Tibial nerve (tissue), 4 donors: ENCODE measurements around the gene TCERG1. TPM values are rescaled to one million over a fixed set of nuclear protein-coding genes. Genes with fewer than 3 reads are reported as not detected.
A peak's percentile ranks its signal among the peaks of the same experiment; 100 is the strongest.

ENCODE experiments used
- DNase-seq, 2 donors: peaks; one replicate each; pipeline ENCODE4 v3.0.0-alpha.2; 2019; ENCODE audit warnings: low spot score in 2 of 2
- H3K27ac ChIP-seq, 4 donors: fragments of 200-600 bp; sonication (generic) in 3 of 4; one replicate each; pipeline ENCODE4 v1.5.1; 2017 to 2019; ENCODE audit warnings: mild to moderate bottlenecking in 1 of 4
- H3K27me3 ChIP-seq, 2 donors: fragments of 200-600 bp; sonication (generic) in 1 of 2; one replicate each; pipeline versions ENCODE4 v1.5.1 to v1.6.0; 2017 to 2019
- H3K36me3 ChIP-seq, 3 donors: fragments of 200-600 bp; sonication (generic); one replicate each; pipeline ENCODE4 v1.5.1; 2018 to 2019
- H3K4me1 ChIP-seq, 4 donors: fragments of 200-600 bp; sonication (generic) in 3 of 4; one replicate each; pipeline ENCODE4 v1.5.1; 2017 to 2019
- H3K4me3 ChIP-seq, 4 donors: fragments of 200-600 bp; sonication (generic) in 3 of 4; one replicate each; pipeline ENCODE4 v1.5.1; 2017 to 2019; ENCODE audit warnings: mild to moderate bottlenecking in 1 of 4, moderate library complexity in 1 of 4
- H3K9me3 ChIP-seq, 4 donors: fragments of 200-600 bp; sonication (generic) in 3 of 4; one replicate each; pipeline ENCODE4 v1.5.1; 2017 to 2019
- CTCF ChIP-seq, 5 experiments: fragments of 200-600 bp in 3 of 5; fragments of 450-650 bp in 2 of 5; sonication (generic) in 3 of 5; IDR thresholded peaks; one replicate each; pipeline ENCODE4 v1.5.1; 2016 to 2019; ENCODE audit warnings: antibody characterized with exemption in 5 of 5, mild to moderate bottlenecking in 3 of 5, moderate library complexity in 2 of 5
- EP300 ChIP-seq, 2 donors: sonication (generic); formaldehyde crosslinking; IDR thresholded peaks; one replicate each; pipeline ENCODE4 v1.6.1; 2017; ENCODE audit warnings: antibody characterized with exemption in 2 of 2, mild to moderate bottlenecking in 1 of 2
- POLR2A ChIP-seq, 2 donors: fragments of 450-650 bp; IDR thresholded peaks; one replicate each; pipeline ENCODE4 v1.6.1; 2017; ENCODE audit warnings: antibody characterized with exemption in 2 of 2, mild to moderate bottlenecking in 2 of 2, moderate library complexity in 2 of 2
- WGBS, 2 donors: methylation state at CpG; one replicate each; pipeline ENCODE4 v1.1.5; 2018; 5-methylcytosine and 5-hydroxymethylcytosine counted together
- total RNA-seq, 4 donors: library from RNA; depleted of rRNA; stranded (reverse); fragments of >200 nt; gene quantifications; one replicate each; pipeline ENCODE4 v1.1.0, GENCODE V29; 2016

Gene TCERG1
- total RNA-seq, 4 donors from 2014 or later, result 52.2 to 108 (median 71.9) TPM

- TF ChIP-seq CTCF (IDR thresholded peaks at IDR 0.05), result no peak
- TF ChIP-seq POLR2A (IDR thresholded peaks at IDR 0.05), result no peak
- TF ChIP-seq EP300 (IDR thresholded peaks at IDR 0.05), result no peak
- no peak overlapping the region for H3K4me3 ChIP-seq
- 93 to 100% methylated on average over 1 of the region's 1 CpG for WGBS, 2 donors
- H3K27ac ChIP-seq, result no peak overlapping the region
- no peaks in the 10 kb centered on the region for H3K27me3 ChIP-seq
- H3K4me1 ChIP-seq, result no peaks in the 10 kb centered on the region
- H3K9me3 ChIP-seq, result no peaks in the 10 kb centered on the region
- DNase-seq, result no peak
- peaks cover 0 to 66% (median 8%) of the 10 kb centered on the region in 3 donors for H3K36me3 ChIP-seq
Observed at GRCh38 chr5:146475906-146476305, 28.8 kb downstream of the TCERG1 start.

- Histone ChIP-seq H3K36me3 (peaks cover 0 to 75% (median 5%) of the 10 kb centered on the region in 3 donors), H3K27me3 (no peaks in the 10 kb centered on the region), H3K4me1 (no peaks in the 10 kb centered on the region), H3K9me3 (no peaks in the 10 kb centered on the region), H3K27ac (no peak overlapping the region), H3K4me3 (no peak overlapping the region)
- no peak for DNase-seq
- TF ChIP-seq POLR2A (IDR thresholded peaks at IDR 0.05), result no peak
- TF ChIP-seq EP300 (IDR thresholded peaks at IDR 0.05), result no peak
- TF ChIP-seq CTCF (IDR thresholded peaks at IDR 0.05), result no peak
- WGBS, 2 donors, result 83 to 84% methylated on average over 2 of the region's 2 CpGs
Observed at GRCh38 chr5:146482775-146483174, 35.6 kb downstream of the TCERG1 start.

- no peak overlapping the region for H3K27ac ChIP-seq
- TF ChIP-seq CTCF (IDR thresholded peaks at IDR 0.05), result no peak
- no peak for TF ChIP-seq POLR2A (IDR thresholded peaks at IDR 0.05)
- TF ChIP-seq EP300 (IDR thresholded peaks at IDR 0.05), result no peak
- H3K36me3 ChIP-seq, result peaks cover 0 to 82% (median 5%) of the 10 kb centered on the region in 3 donors
- no peak for DNase-seq
- peaks cover 0 to 4% (median 0%) of the 10 kb centered on the region in 4 donors for H3K4me1 ChIP-seq
- no peak overlapping the region for H3K4me3 ChIP-seq
- H3K9me3 ChIP-seq, result no peaks in the 10 kb centered on the region
- H3K27me3 ChIP-seq, result no peaks in the 10 kb centered on the region
Observed at GRCh38 chr5:146484714-146485391, 37.7 kb downstream of the TCERG1 start.

GRCh38 chr5:146490089-146490843 lies 43.1 kb downstream of the TCERG1 start:
- H3K27me3 ChIP-seq, result no peaks in the 10 kb centered on the region
- H3K9me3 ChIP-seq, result no peaks in the 10 kb centered on the region
- H3K4me3 ChIP-seq, result no peak overlapping the region
- H3K27ac ChIP-seq, result peak overlapping the region in 1 of 4 donors; percentile 27
- no peak for TF ChIP-seq POLR2A (IDR thresholded peaks at IDR 0.05)
- no peak for TF ChIP-seq CTCF (IDR thresholded peaks at IDR 0.05)
- TF ChIP-seq EP300 (IDR thresholded peaks at IDR 0.05), result no peak
- peaks cover 0 to 16% (median 0%) of the 10 kb centered on the region in 4 donors for H3K4me1 ChIP-seq
- WGBS, 2 donors, result 54 to 58% methylated on average over 3 of the region's 3 CpGs
- H3K36me3 ChIP-seq, result peaks cover 0 to 56% (median 0%) of the 10 kb centered on the region in 3 donors
- DNase-seq, result no peak

- no peak overlapping the region for H3K27ac ChIP-seq
- no peaks in the 10 kb centered on the region for H3K27me3 ChIP-seq
- no peak overlapping the region for H3K4me3 ChIP-seq
- TF ChIP-seq POLR2A (IDR thresholded peaks at IDR 0.05), result no peak
- no peak for TF ChIP-seq EP300 (IDR thresholded peaks at IDR 0.05)
- TF ChIP-seq CTCF (IDR thresholded peaks at IDR 0.05), result no peak
- 80 to 81% methylated on average over 2 of the region's 2 CpGs for WGBS, 2 donors
- H3K4me1 ChIP-seq, result peaks cover 0 to 13% (median 0%) of the 10 kb centered on the region in 4 donors
- H3K36me3 ChIP-seq, result peaks cover 0 to 45% (median 0%) of the 10 kb centered on the region in 3 donors
- no peak for DNase-seq
- no peaks in the 10 kb centered on the region for H3K9me3 ChIP-seq
Observed at GRCh38 chr5:146494656-146495055, 47.5 kb downstream of the TCERG1 start.
